HS-5 (cell line): ENCODE results near the gene RPS6KA4.

ENCODE experiments used
- DNase-seq: peaks from one replicate; pipeline ENCODE4 v3.0.0-alpha.2; 2012; ENCODE audit warnings: low read depth

RPS6KA4 gene

GRCh38 chr11:64419257-64419790 lies 60.4 kb downstream of the RPS6KA4 start:
- DNase-seq = no peak

GRCh38 chr11:64419818-64420485 lies 61.0 kb downstream of the RPS6KA4 start:
- no peak for DNase-seq
